HCT116 (cell line): ENCODE results near the gene ACSM3.

Experiments used
- CTCF ChIP-seq, 3 experiments: fragments of 200-600 bp in 1 of 3; sonication (generic) in 1 of 3; IDR thresholded peaks in 2 of 3; conservative IDR thresholded peaks in 1 of 3; 2 replicates each; pipeline ENCODE4 v1.5.1; 2012 to 2017; ENCODE audit warnings: low read depth in 2 of 3, low read length in 2 of 3, antibody characterized with exemption in 1 of 3, borderline replicate concordance in 1 of 3, control low read depth in 1 of 3, mild to moderate bottlenecking in 1 of 3, mixed read lengths in 1 of 3, mixed run types in 1 of 3, moderate library complexity in 1 of 3; ENCODE audit not compliant: insufficient read depth in 1 of 3
- EZH2 ChIP-seq: fragments of 200-600 bp; sonication (generic); IDR thresholded peaks from 2 replicates; pipeline ENCODE4 v1.6.1; 2017; ENCODE audit warnings: antibody characterized with exemption, mixed run types
- POLR2A ChIP-seq: IDR thresholded peaks from 2 replicates; pipeline ENCODE4 v1.7.0; 2011; ENCODE audit warnings: borderline replicate concordance; ENCODE audit not compliant: insufficient read depth, insufficient read length; ENCODE audit errors: extremely low read depth
- POLR2AphosphoS5 ChIP-seq: IDR thresholded peaks from 2 replicates; pipeline ENCODE4 v1.6.1; 2011; ENCODE audit warnings: mild to moderate bottlenecking, low read depth, low read length, moderate library complexity

GRCh38 chr16:20781697-20782096, 17.9 kb downstream of the ACSM3 start:
- no peak for TF ChIP-seq EZH2
- TF ChIP-seq CTCF (IDR thresholded peaks at IDR 0.05 in 2 of 3, conservative IDR thresholded peaks at IDR 0.05 in 1 of 3; ENCODE audit: borderline replicate concordance in 1 of 3, insufficient read depth in 1 of 3, low read depth in 2 of 3, low read length in 2 of 3), result no peak
- TF ChIP-seq POLR2A, result no peak
- TF ChIP-seq POLR2AphosphoS5, result no peak
